GM13976 (cell line): ENCODE results near the gene TAS1R3.
A peak's percentile ranks its signal among the peaks of the same experiment; 100 is the strongest.

Experiments used
- DNase-seq: peaks from one replicate; pipeline ENCODE4 v3.0.0; 2012; ENCODE audit warnings: low spot score
- CTCF ChIP-seq: IDR thresholded peaks from 2 replicates; pipeline ENCODE4 v1.5.1; 2012; ENCODE audit warnings: borderline replicate concordance, mild to moderate bottlenecking; ENCODE audit not compliant: insufficient read depth; ENCODE audit errors: extremely low read depth, missing control alignments, control extremely low read depth
- in situ Hi-C: fragments of 300-500 bp; cut with MboI; formaldehyde crosslinking; loops from one replicate; pipeline ENCODE4 v1.12.0; 2022; ENCODE audit warnings: low sequenced_read_pairs, mixed read lengths, inconsistent platforms; ENCODE audit not compliant: unreplicated experiment

Gene TAS1R3

GRCh38 chr1:1306070-1306660 is 24.9 kb upstream of the TAS1R3 start:
- in situ Hi-C loops: no loop called here
- no peak for TF ChIP-seq CTCF
- no peak for DNase-seq

GRCh38 chr1:1306661-1307260 is 24.3 kb upstream of the TAS1R3 start:
- no peak for TF ChIP-seq CTCF
- in situ Hi-C loops: no loop called here
- DNase-seq: no peak

- TF ChIP-seq CTCF: no peak
- in situ Hi-C loops: no loop called here
- no peak for DNase-seq
These were observed 23.7 kb upstream of the TAS1R3 start for GRCh38 chr1:1307261-1307922.

- in situ Hi-C loops: no loop called here
- no peak for TF ChIP-seq CTCF
- DNase-seq: peak; percentile 99
These were observed 22.9 kb upstream of the TAS1R3 start, which contains the start of the genes ACAP3 and PUSL1 for GRCh38 chr1:1307923-1308755. TSS of gene ACAP3 (minus strand) at chr1:1307930. CDS start at chr1:1307815, 115 bp downstream. TSS of gene PUSL1 (plus strand) at chr1:1308597. CDS start at chr1:1308644, 47 bp downstream.

- DNase-seq: no peak
- in situ Hi-C loops: no loop called here
- no peak for TF ChIP-seq CTCF
These were observed 22.3 kb upstream of the TAS1R3 start for GRCh38 chr1:1308756-1309250.
